Measurements from ENCODE around the gene TSPEAR. TPM values are rescaled to one million over a fixed set of nuclear protein-coding genes. Genes with fewer than 3 reads are reported as not detected.
A peak's percentile ranks its signal among the peaks of the same experiment; 100 is the strongest.

The TSPEAR gene
- total RNA-seq, 1 donor from 2014 or later: 4.1 TPM

DNA sequence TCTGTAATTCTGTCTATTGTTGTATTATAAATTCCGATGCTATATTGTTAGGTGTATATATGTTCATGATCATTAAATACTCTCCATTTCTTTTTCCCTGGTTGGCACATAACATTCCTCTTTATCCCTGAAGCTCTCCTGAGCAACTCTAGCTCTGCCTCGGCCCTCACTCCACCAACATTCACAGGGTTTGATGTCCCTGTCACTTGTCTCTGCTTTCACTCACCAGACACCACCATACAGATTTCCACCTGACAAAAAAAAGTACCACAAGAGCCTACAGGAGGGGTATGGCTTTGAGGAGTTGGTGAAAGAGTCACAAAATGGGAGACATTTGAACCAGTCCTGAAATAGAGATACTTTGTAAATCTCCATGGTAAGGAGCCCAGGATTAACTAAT lies 8.8 kb upstream of the TSPEAR start:
- DNase-seq: no peak

- DNase-seq: no peak
These were observed 7.2 kb upstream of the TSPEAR start for GRCh38 chr21:44718571-44718970.

GRCh38 chr21:44718093-44718492 lies 6.7 kb upstream of the TSPEAR start:
- DNase-seq: no peak

DNA sequence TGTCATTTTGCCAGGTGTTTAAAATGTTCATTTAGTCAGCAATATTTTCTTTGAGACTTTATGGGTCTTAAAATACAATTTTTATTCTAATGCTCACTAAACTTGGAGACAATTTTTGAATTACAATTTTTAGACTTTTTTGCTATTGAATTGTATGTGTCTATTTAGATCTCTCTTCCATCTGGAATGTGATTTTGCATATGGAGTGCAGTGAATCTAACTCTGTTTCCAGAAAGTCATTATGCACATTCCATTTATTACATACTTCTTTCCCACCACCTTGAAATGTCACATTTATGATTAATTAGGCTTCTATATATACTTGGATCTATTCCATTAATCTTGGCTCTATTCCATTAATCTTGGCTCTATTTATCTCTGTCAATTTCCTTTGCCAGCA lies 5.6 kb upstream of the TSPEAR start:
- no peak for DNase-seq

- DNase-seq: no peak
These were observed 3.5 kb upstream of the TSPEAR start for GRCh38 chr21:44714905-44715304.

- no peak for DNase-seq
These were observed 2.5 kb upstream of the TSPEAR start for GRCh38 chr21:44713846-44714245.

GRCh38 chr21:44713130-44713529 lies 1.8 kb upstream of the TSPEAR start:
- no peak for DNase-seq

DNA sequence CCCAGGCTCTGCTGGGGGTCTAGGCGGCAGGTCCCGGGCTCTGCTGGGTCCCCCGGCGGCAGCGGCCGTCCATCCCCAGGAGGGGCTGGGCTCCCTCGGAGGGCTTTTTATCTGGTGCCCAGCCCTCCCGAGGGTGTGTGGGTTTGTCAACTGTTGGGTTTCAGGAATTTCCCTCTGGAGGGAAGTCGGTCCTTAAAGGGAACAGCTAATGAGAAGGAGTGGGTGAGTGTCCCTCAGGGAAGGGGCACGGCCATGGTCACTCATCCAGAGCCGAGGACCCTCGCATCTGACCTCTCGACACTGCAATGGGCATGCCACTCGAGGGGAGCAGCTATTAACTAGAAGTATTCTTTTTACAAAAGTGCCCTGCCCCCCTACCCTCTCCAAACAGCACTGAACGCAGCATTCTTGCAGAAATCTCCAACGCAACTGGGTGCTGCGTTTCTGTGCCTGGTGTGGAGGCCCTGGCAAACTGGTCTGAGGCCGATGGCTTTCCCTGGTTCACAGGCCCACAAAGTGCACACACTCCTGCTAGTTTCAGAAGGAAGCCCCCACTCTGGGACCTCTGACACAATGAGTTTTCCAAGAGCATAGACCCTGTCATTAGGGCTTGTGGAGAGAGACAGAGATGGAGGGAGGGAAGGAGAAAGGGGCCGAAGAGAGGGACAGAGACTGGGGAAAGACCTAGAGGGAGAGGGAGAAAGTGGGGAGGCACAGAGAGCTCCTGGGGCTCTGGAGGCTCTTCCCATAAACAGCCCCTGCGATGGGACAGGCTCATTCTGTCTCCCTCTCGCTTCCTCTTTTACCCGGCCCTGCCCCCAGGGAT lies 1.0 kb upstream of the TSPEAR start:
- no peak for DNase-seq

GRCh38 chr21:44710756-44711326 lies 531 bp downstream of the TSPEAR start:
- no peak for DNase-seq

DNA sequence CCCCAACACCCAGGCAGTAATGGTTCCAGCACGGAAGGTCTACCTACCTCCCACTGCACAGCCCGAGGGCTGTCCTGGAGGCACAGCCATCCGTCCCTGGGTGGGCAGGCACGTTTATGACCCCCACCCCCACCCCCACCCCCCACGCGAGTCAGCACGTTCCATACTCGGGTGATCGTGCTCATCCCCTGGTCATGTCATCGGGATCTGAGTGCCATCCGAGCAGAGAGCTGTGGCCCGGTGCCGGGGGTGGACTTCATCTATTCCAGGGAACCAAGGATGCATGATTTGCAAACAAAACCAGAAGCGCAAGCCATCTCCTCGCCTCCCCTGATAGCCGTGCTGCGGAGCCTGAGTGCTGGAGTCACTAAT lies 1.1 kb downstream of the TSPEAR start:
- DNase-seq: no peak

GRCh38 chr21:44709426-44710293 lies 1.7 kb downstream of the TSPEAR start:
- peak; percentile 22 for DNase-seq

GRCh38 chr21:44708866-44709425 lies 2.4 kb downstream of the TSPEAR start:
- no peak for DNase-seq

- no peak for DNase-seq
These were observed 3.0 kb downstream of the TSPEAR start for GRCh38 chr21:44708213-44708865.

DNA sequence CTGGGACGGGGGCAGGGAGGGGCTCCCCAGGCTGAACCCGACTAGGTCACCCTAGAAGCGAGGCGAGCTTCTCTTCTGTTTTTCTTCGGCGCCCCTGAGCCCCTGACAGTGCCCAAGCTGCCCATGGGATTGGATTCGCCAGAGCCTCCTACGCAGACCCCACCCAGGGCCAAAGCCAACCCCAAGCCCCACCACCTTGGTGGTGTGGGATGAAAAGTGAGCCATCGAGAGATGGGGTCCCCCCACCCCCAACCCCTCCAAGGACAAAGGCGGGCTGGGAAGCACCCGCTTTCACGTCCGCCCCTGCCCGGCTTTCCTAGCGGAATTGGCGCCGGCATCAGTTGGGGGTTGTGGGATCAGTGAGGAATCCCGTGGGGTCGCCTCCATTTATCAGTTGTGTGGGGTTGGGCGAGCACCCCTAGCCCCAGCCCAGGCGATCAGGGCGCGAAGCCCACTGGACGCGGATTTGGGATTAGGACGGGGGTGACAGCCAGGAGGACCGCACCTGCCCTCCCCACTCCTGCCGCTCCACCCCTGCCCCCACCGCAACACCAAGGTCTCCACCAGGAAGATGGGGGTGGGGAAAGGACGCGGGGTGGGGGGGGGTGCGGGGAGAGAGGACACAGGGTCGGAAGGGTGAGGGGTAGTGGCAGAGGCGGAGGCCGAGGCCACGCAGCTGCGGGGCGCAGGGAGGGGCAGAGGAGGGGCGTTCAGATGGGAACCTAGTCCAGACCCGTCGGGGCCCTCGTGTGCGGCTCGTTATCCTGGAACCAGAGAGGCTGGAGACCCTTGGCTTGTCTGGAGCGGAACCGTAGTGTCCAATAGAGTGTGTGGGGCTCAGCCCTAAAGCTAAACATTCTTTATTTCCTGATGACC lies 4.4 kb downstream of the TSPEAR start:
- no peak for DNase-seq

GRCh38 chr21:44706026-44706705 lies 5.2 kb downstream of the TSPEAR start:
- DNase-seq: no peak

GRCh38 chr21:44704636-44705001 lies 6.8 kb downstream of the TSPEAR start:
- DNase-seq: no peak

- no peak for DNase-seq
These were observed 7.4 kb downstream of the TSPEAR start for GRCh38 chr21:44703731-44704635.

- DNase-seq: no peak
These were observed 8.2 kb downstream of the TSPEAR start for GRCh38 chr21:44702973-44703730.
